HepG2 (cell line): ENCODE measurements around the gene TSPAN18.

Experiments used
- CEBPB ChIP-seq: IDR thresholded peaks from 2 replicates; pipeline ENCODE4 v1.6.1; 2011; ENCODE audit warnings: low read depth, low read length, improper control_type of control experiment, borderline replicate concordance
- CTCF ChIP-seq: sonication (generic); formaldehyde crosslinking; IDR thresholded peaks from 2 replicates; pipeline ENCODE4 v1.5.0; 2020; ENCODE audit warnings: mild to moderate bottlenecking, missing genetic modification reagents, moderate library complexity
- DR1 ChIP-seq: sonication (generic); formaldehyde crosslinking; IDR thresholded peaks from 2 replicates; pipeline ENCODE4 v1.8.0; 2021; ENCODE audit warnings: mild to moderate bottlenecking, missing genetic modification reagents, inconsistent platforms
- FUBP1 ChIP-seq: sonication (generic); formaldehyde crosslinking; IDR thresholded peaks from 2 replicates; pipeline ENCODE4 v1.5.1; 2020; ENCODE audit warnings: missing genetic modification reagents, mild to moderate bottlenecking, borderline replicate concordance
- HDAC6 ChIP-seq: fragments of 200-600 bp; sonication (generic); IDR thresholded peaks from 2 replicates; pipeline ENCODE4 v1.7.0; 2017; ENCODE audit warnings: mild to moderate bottlenecking, antibody characterized with exemption, low read length, low read depth
- NR2F6 ChIP-seq, 2 experiments: IDR thresholded peaks; 2 replicates each; pipeline ENCODE4 v1.6.1; 2016; ENCODE audit warnings: antibody characterized with exemption in 1 of 2, mild to moderate bottlenecking in 1 of 2
- POLR2A ChIP-seq, 2 experiments: IDR thresholded peaks; 2 replicates each; pipeline ENCODE4 v1.6.1; 2011; ENCODE audit warnings: low read depth in 2 of 2, low read length in 2 of 2, mild to moderate bottlenecking in 1 of 2, moderate library complexity in 1 of 2; ENCODE audit not compliant: insufficient read depth in 1 of 2
- REL ChIP-seq: sonication (generic); formaldehyde crosslinking; conservative IDR thresholded peaks from 2 replicates; pipeline ENCODE4 v1.8.0; 2022; ENCODE audit warnings: mild to moderate bottlenecking, missing genetic modification reagents, moderate library complexity
- SALL2 ChIP-seq: sonication (generic); formaldehyde crosslinking; IDR thresholded peaks from 2 replicates; pipeline ENCODE4 v1.8.1; 2023; ENCODE audit warnings: mild to moderate bottlenecking, missing genetic modification reagents, inconsistent platforms
- SMAD1 ChIP-seq: sonication (generic); formaldehyde crosslinking; IDR thresholded peaks from 2 replicates; pipeline ENCODE4 v1.4.0; 2020; ENCODE audit warnings: missing genetic modification reagents, low read depth, mild to moderate bottlenecking, borderline replicate concordance
- ZFP37 ChIP-seq: sonication (generic); formaldehyde crosslinking; IDR thresholded peaks from 2 replicates; pipeline ENCODE4 v1.4.0; 2020; ENCODE audit warnings: missing genetic modification reagents, borderline replicate concordance
- ZNF878 ChIP-seq: sonication (generic); formaldehyde crosslinking; IDR thresholded peaks from 2 replicates; pipeline ENCODE4 v1.8.1; 2023; ENCODE audit warnings: mild to moderate bottlenecking, missing genetic modification reagents, moderate library complexity
- TF ChIP-seq, protein P1 (sequence below): sonication (generic); formaldehyde crosslinking; IDR thresholded peaks from 2 replicates; pipeline ENCODE4 v1.8.1; 2022; ENCODE audit warnings: mild to moderate bottlenecking, missing genetic modification reagents

- TF ChIP-seq POLR2A (IDR thresholded peaks at IDR 0.05; ENCODE audit: insufficient read depth in 1 of 2, low read depth in 2 of 2, low read length in 2 of 2) (no peak), CEBPB (no peak), REL (no peak), SMAD1 (CRISPR knock-in tag) (no peak), CTCF (no peak), SALL2 (CRISPR knock-in tag) (no peak), NR2F6 (IDR thresholded peaks at IDR 0.05) (no peak), NR2F6 (CRISPR knock-in tag; IDR thresholded peaks at IDR 0.05) (no peak), HDAC6 (no peak), DR1 (CRISPR knock-in tag) (no peak), ZNF878 (CRISPR knock-in tag) (no peak), FUBP1 (CRISPR knock-in tag) (no peak), ZFP37 (CRISPR knock-in tag) (no peak)
- TF ChIP-seq, protein P1, sequence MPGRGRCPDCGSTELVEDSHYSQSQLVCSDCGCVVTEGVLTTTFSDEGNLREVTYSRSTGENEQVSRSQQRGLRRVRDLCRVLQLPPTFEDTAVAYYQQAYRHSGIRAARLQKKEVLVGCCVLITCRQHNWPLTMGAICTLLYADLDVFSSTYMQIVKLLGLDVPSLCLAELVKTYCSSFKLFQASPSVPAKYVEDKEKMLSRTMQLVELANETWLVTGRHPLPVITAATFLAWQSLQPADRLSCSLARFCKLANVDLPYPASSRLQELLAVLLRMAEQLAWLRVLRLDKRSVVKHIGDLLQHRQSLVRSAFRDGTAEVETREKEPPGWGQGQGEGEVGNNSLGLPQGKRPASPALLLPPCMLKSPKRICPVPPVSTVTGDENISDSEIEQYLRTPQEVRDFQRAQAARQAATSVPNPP (CRISPR knock-in tag) = no peak
Measured at GRCh38 chr11:44809283-44809682, 82.5 kb downstream of the TSPAN18 start.
